Measurements from ENCODE around the gene GJB4. TPM values are rescaled to one million over a fixed set of nuclear protein-coding genes. Genes with fewer than 3 reads are reported as not detected.

GJB4 gene
- total and polyA plus RNA-seq, 5 donors from 2014 or later: not detected

GRCh38 chr1:34780528-34780927, 21.0 kb downstream of the GJB4 start:
- Histone ChIP-seq H3K36me3 (ENCODE audit: control insufficient read depth, insufficient read depth, low read length) (no peaks in the 10 kb centered on the region), H3K4me1 (ENCODE audit: control insufficient read depth, insufficient read depth, low read length, poor library complexity, severe bottlenecking) (peaks cover 9% of the 10 kb centered on the region), H3K4me3 (ENCODE audit: low read depth, low read length) (no peak overlapping the region), H3K27me3 (ENCODE audit: control insufficient read depth, insufficient read depth, low read length) (peaks cover 13% of the 10 kb centered on the region), H3K27ac (ENCODE audit: insufficient read depth, low read length, poor library complexity, severe bottlenecking) (no peak overlapping the region), H3K9me3 (ENCODE audit: control insufficient read depth in 2 of 2, low read length in 2 of 2) (no peaks in the 10 kb centered on the region)
- Mint-ChIP-seq H3K4me3 (no peak overlapping the region), H3K27me3 (peaks cover 41% of the 10 kb centered on the region), H3K9me3 (no peaks in the 10 kb centered on the region), H3K36me3 (no peaks in the 10 kb centered on the region), H3K4me1 (no peaks in the 10 kb centered on the region), H3K27ac (no peak overlapping the region)
- no peak for ATAC-seq (ENCODE audit: low read depth in 2 of 2)
- DNase-seq: no peak

- H3K27ac Mint-ChIP-seq: no peak within 1 kb of the TSS
- H3K4me1 Mint-ChIP-seq: peaks cover 0 to under 1% (median 0%) of the 10 kb centered on the region in 4 donors
- Histone ChIP-seq H3K4me1 (ENCODE audit: control insufficient read depth, insufficient read depth, low read length, poor library complexity, severe bottlenecking) (peaks cover 9% of the 10 kb centered on the region), H3K27me3 (ENCODE audit: control insufficient read depth, insufficient read depth, low read length) (peaks cover 13% of the 10 kb centered on the region), H3K36me3 (ENCODE audit: control insufficient read depth, insufficient read depth, low read length) (no peaks in the 10 kb centered on the region), H3K9me3 (ENCODE audit: control insufficient read depth in 2 of 2, low read length in 2 of 2) (no peaks in the 10 kb centered on the region), H3K27ac (ENCODE audit: insufficient read depth, low read length, poor library complexity, severe bottlenecking) (no peak within 1 kb of the TSS), H3K4me3 (ENCODE audit: low read depth, low read length) (no peak within 1 kb of the TSS)
- no peaks in the 10 kb centered on the region for H3K9me3 Mint-ChIP-seq
- no peak for ATAC-seq (ENCODE audit: low read depth in 2 of 2)
- H3K4me3 Mint-ChIP-seq: peak within 1 kb of the TSS in 1 of 4 donors; percentile 59
- H3K27me3 Mint-ChIP-seq: peaks cover 41% of the 10 kb centered on the region
- H3K36me3 Mint-ChIP-seq: no peaks in the 10 kb centered on the region
- peak in 1 of 3 donors; percentile 4 for DNase-seq
These were observed 21.7 kb downstream of the GJB4 start, which contains the start of gene GJB3 for GRCh38 chr1:34781071-34781843. Gene GJB3 (plus strand): TSS chr1:34781214. CDS start chr1:34784763, 3,549 bp downstream.

- Histone ChIP-seq H3K9me3 (ENCODE audit: control insufficient read depth in 2 of 2, low read length in 2 of 2) (no peaks in the 10 kb centered on the region), H3K4me3 (ENCODE audit: low read depth, low read length) (no peak overlapping the region), H3K27me3 (ENCODE audit: control insufficient read depth, insufficient read depth, low read length) (peaks cover 13% of the 10 kb centered on the region), H3K27ac (ENCODE audit: insufficient read depth, low read length, poor library complexity, severe bottlenecking) (no peak overlapping the region), H3K36me3 (ENCODE audit: control insufficient read depth, insufficient read depth, low read length) (no peaks in the 10 kb centered on the region), H3K4me1 (ENCODE audit: control insufficient read depth, insufficient read depth, low read length, poor library complexity, severe bottlenecking) (peaks cover 9% of the 10 kb centered on the region)
- peaks cover 0 to 6% (median 2%) of the 10 kb centered on the region in 4 donors for H3K4me1 Mint-ChIP-seq
- H3K27ac Mint-ChIP-seq: no peak overlapping the region
- no peak for DNase-seq
- H3K27me3 Mint-ChIP-seq: peaks cover 41% of the 10 kb centered on the region
- no peaks in the 10 kb centered on the region for H3K36me3 Mint-ChIP-seq
- ATAC-seq (ENCODE audit: low read depth in 2 of 2): no peak
- H3K9me3 Mint-ChIP-seq: no peaks in the 10 kb centered on the region
- no peak overlapping the region for H3K4me3 Mint-ChIP-seq
These were observed 22.4 kb downstream of the GJB4 start for GRCh38 chr1:34781844-34782391.

GRCh38 chr1:34784751-34785221, 25.2 kb downstream of the GJB4 start:
- Mint-ChIP-seq H3K4me1 (peaks cover 0 to 6% (median 2%) of the 10 kb centered on the region in 4 donors), H3K4me3 (no peak overlapping the region), H3K9me3 (peaks cover 0 to 1% (median 0%) of the 10 kb centered on the region in 7 donors), H3K27ac (no peak overlapping the region), H3K27me3 (peaks cover 29% of the 10 kb centered on the region), H3K36me3 (no peaks in the 10 kb centered on the region)
- DNase-seq: no peak
- H3K36me3 ChIP-seq (ENCODE audit: control insufficient read depth, insufficient read depth, low read length): no peaks in the 10 kb centered on the region
- H3K4me3 ChIP-seq (ENCODE audit: low read depth, low read length): no peak overlapping the region
- H3K27ac ChIP-seq (ENCODE audit: insufficient read depth, low read length, poor library complexity, severe bottlenecking): no peak overlapping the region
- H3K27me3 ChIP-seq (ENCODE audit: control insufficient read depth, insufficient read depth, low read length): peaks cover 7% of the 10 kb centered on the region
- no peak for ATAC-seq (ENCODE audit: low read depth in 2 of 2)
- no peaks in the 10 kb centered on the region for H3K9me3 ChIP-seq (ENCODE audit: control insufficient read depth in 2 of 2, low read length in 2 of 2)
- H3K4me1 ChIP-seq (ENCODE audit: control insufficient read depth, insufficient read depth, low read length, poor library complexity, severe bottlenecking): peaks cover 9% of the 10 kb centered on the region

GRCh38 chr1:34785231-34785874, 25.8 kb downstream of the GJB4 start:
- DNase-seq (no peak), ATAC-seq (ENCODE audit: low read depth in 2 of 2) (no peak)
- Histone ChIP-seq H3K36me3 (ENCODE audit: control insufficient read depth, insufficient read depth, low read length) (no peaks in the 10 kb centered on the region), H3K4me1 (ENCODE audit: control insufficient read depth, insufficient read depth, low read length, poor library complexity, severe bottlenecking) (peaks cover 9% of the 10 kb centered on the region), H3K4me3 (ENCODE audit: low read depth, low read length) (no peak overlapping the region), H3K27ac (ENCODE audit: insufficient read depth, low read length, poor library complexity, severe bottlenecking) (no peak overlapping the region), H3K9me3 (ENCODE audit: control insufficient read depth in 2 of 2, low read length in 2 of 2) (no peaks in the 10 kb centered on the region), H3K27me3 (ENCODE audit: control insufficient read depth, insufficient read depth, low read length) (peaks cover 6% of the 10 kb centered on the region)
- H3K27me3 Mint-ChIP-seq: peaks cover 27% of the 10 kb centered on the region
- peaks cover 0 to 6% (median 4%) of the 10 kb centered on the region in 4 donors for H3K4me1 Mint-ChIP-seq
- H3K4me3 Mint-ChIP-seq: no peak overlapping the region
- H3K9me3 Mint-ChIP-seq: peaks cover 0 to 1% (median 0%) of the 10 kb centered on the region in 7 donors
- no peaks in the 10 kb centered on the region for H3K36me3 Mint-ChIP-seq
- H3K27ac Mint-ChIP-seq: no peak overlapping the region

GRCh38 chr1:34785875-34786470, 26.4 kb downstream of the GJB4 start:
- no peaks in the 10 kb centered on the region for H3K9me3 ChIP-seq (ENCODE audit: control insufficient read depth in 2 of 2, low read length in 2 of 2)
- Mint-ChIP-seq H3K9me3 (peaks cover 0 to 1% (median 0%) of the 10 kb centered on the region in 7 donors), H3K4me3 (no peak overlapping the region), H3K27ac (no peak overlapping the region), H3K4me1 (peaks cover 0 to 6% (median 4%) of the 10 kb centered on the region in 4 donors), H3K36me3 (no peaks in the 10 kb centered on the region), H3K27me3 (peaks cover 26% of the 10 kb centered on the region)
- DNase-seq (no peak), ATAC-seq (ENCODE audit: low read depth in 2 of 2) (no peak)
- H3K4me1 ChIP-seq (ENCODE audit: control insufficient read depth, insufficient read depth, low read length, poor library complexity, severe bottlenecking): peaks cover 9% of the 10 kb centered on the region
- H3K36me3 ChIP-seq (ENCODE audit: control insufficient read depth, insufficient read depth, low read length): no peaks in the 10 kb centered on the region
- peaks cover 3% of the 10 kb centered on the region for H3K27me3 ChIP-seq (ENCODE audit: control insufficient read depth, insufficient read depth, low read length)
- no peak overlapping the region for H3K27ac ChIP-seq (ENCODE audit: insufficient read depth, low read length, poor library complexity, severe bottlenecking)
- H3K4me3 ChIP-seq (ENCODE audit: low read depth, low read length): no peak overlapping the region

GRCh38 chr1:34786521-34787325, 27.2 kb downstream of the GJB4 start:
- peaks cover 0 to 6% (median 4%) of the 10 kb centered on the region in 4 donors for H3K4me1 Mint-ChIP-seq
- no peaks in the 10 kb centered on the region for H3K36me3 Mint-ChIP-seq
- H3K27me3 Mint-ChIP-seq: peaks cover 25% of the 10 kb centered on the region
- ATAC-seq (ENCODE audit: low read depth in 2 of 2): peak; percentile 69 to 70
- no peaks in the 10 kb centered on the region for H3K9me3 ChIP-seq (ENCODE audit: control insufficient read depth in 2 of 2, low read length in 2 of 2)
- H3K27ac ChIP-seq (ENCODE audit: insufficient read depth, low read length, poor library complexity, severe bottlenecking): no peak overlapping the region
- DNase-seq: peak; percentile 30 to 69 (median 45)
- H3K4me3 Mint-ChIP-seq: no peak overlapping the region
- H3K4me1 ChIP-seq (ENCODE audit: control insufficient read depth, insufficient read depth, low read length, poor library complexity, severe bottlenecking): peaks cover 1% of the 10 kb centered on the region
- H3K36me3 ChIP-seq (ENCODE audit: control insufficient read depth, insufficient read depth, low read length): no peaks in the 10 kb centered on the region
- peaks cover 0 to 2% (median 0%) of the 10 kb centered on the region in 7 donors for H3K9me3 Mint-ChIP-seq
- H3K27me3 ChIP-seq (ENCODE audit: control insufficient read depth, insufficient read depth, low read length): peaks cover 6% of the 10 kb centered on the region
- no peak overlapping the region for H3K27ac Mint-ChIP-seq
- H3K4me3 ChIP-seq (ENCODE audit: low read depth, low read length): no peak overlapping the region

Data from CD4-positive, CD25-positive, alpha-beta regulatory T cell (primary cell).